VCaP (cell line): ENCODE measurements around the gene CIBAR2.

Experiments
- H3K27ac ChIP-seq: fragments of 450-650 bp; 2 replicates; pipeline ENCODE4 v1.5.1; 2017
- TF ChIP-seq, protein P1 (sequence below): fragments of 450-650 bp; conservative IDR thresholded peaks from 2 replicates; pipeline ENCODE4 v1.5.1; 2017; ENCODE audit warnings: mild to moderate bottlenecking, moderate library complexity

The CIBAR2 gene

DNA sequence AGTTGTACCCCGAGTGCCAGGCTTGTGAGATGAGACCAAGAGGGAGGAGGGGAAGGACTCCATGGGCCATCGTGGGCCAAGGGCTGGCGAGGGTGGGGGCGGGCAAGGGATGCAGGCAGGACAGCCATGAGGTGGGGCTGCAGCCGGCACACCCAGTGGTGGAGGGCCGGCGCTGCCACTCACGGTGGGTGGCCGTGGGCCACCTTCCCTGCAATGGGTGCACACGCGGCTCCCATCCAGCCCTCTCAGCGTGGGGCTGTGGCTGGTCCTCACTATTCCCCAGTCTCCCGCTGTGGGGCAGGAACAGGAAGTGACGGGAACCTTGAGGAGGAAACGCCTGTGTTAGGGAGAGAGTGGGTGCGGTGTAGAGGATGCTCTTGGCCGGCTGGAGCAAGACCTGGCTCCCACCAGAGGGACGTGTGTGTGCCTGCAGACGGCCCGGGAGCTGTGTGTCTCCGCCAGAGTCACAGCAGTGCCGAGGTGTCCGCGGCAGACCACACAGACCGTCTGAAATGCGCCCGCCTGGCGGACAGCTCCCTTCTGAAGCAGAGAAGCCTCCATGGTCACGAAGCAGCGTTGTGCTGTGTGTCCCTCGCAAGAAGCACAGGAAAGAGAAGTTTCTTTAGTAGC, 23.6 kb downstream of the CIBAR2 start:
- TF ChIP-seq, protein P1, sequence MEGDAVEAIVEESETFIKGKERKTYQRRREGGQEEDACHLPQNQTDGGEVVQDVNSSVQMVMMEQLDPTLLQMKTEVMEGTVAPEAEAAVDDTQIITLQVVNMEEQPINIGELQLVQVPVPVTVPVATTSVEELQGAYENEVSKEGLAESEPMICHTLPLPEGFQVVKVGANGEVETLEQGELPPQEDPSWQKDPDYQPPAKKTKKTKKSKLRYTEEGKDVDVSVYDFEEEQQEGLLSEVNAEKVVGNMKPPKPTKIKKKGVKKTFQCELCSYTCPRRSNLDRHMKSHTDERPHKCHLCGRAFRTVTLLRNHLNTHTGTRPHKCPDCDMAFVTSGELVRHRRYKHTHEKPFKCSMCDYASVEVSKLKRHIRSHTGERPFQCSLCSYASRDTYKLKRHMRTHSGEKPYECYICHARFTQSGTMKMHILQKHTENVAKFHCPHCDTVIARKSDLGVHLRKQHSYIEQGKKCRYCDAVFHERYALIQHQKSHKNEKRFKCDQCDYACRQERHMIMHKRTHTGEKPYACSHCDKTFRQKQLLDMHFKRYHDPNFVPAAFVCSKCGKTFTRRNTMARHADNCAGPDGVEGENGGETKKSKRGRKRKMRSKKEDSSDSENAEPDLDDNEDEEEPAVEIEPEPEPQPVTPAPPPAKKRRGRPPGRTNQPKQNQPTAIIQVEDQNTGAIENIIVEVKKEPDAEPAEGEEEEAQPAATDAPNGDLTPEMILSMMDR, result no peak
- H3K27ac ChIP-seq, result no peak overlapping the region

DNA sequence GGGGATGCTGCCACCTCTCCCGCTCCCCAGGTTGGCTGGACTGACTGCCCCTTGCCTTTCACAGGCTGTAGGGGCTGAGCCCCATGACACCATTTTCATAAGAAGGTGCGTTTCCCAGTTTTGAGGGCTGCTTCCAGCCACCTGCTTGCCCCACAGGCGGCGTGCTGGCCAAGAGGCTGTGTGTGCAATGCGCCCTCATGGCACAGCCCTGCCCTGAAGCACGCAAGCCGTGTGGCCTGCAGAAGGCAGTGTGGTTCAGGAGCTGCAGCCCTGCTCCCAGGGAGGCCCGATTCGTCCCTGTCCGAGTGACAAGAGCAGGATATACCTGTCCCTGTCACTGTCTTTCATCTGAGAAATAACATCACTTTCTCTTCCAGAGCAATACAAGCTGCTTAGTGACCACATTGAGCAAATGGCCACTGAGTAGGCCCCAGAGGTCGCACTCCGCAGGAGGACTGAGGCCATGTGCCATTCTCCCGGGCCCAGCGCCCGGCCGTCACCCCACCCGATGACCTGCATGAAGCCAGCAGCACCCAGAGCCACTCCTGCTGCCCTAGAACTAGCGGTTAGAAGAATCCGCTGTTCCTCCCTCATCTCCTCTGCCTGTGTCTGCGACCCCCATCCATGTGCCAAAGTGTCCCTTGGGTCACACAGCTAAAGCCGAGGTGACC, 24.2 kb downstream of the CIBAR2 start:
- TF ChIP-seq, protein P1, result no peak
- no peak overlapping the region for H3K27ac ChIP-seq

DNA sequence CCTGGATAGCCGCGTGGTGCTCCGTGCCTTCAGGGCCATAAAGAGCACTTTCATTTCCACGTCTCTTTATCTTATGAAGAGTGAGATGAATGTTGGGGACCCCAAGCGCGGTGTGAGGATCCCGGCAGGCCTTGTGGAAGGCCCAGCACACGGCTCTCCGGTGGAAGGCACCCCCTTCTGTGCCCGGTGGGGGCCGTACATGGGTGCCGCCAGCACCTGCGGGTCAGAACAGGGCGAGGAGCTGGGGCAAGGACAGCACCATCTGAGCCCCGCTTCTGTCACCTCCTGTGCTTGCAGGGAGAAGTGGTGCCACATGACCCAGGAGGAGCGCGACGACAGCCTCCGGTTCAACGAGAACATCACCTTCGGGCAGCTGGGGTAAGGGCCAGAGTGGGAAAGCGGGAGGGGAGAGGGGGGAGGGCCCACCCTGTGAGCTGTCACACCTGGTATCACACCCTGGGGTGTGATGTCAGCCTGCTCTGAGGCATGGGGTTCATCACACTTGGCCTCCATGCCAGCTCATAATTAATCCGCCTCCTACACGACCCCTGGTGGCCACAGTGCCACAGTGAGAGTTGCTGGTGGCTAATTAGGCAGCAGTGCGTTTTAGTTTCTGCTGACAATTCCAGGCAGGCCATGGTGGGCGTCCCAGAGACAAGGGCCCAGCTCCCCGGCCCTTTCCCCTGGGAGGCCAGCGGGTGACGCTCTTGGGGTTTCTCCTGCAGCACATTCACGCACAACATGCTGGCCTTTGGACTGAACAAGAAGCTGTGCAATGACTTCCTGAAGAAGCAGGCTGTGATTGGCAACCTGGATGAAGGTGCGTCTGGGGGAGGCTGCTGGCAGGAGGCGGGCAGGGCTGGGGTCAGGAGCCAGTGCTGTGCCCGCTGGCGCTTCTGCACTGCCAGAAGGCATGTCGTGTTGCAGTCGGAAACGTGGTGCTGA, 25.7 kb downstream of the CIBAR2 start:
- no peak overlapping the region for H3K27ac ChIP-seq
- TF ChIP-seq, protein P1, result peak; percentile 65

DNA sequence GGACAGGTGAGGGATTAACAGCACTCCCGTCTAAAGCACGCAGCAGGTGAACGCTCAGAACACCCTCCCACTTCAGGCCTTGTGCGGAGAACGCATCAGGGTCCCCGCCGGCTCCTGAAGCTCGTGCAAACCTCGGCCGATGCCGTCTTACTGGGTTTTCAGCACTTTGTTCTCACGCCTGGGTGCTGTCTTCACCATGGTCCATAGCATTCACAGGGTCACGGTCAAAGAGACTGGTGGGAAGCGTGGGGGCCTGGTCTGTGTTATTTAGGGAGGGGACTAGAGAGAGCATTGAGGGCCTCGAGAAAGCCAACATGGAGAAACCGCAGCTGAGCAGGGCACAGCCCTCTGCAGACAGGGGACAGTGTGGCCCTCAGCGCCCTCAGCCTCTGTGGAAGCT, 26.6 kb downstream of the CIBAR2 start:
- TF ChIP-seq, protein P1, result no peak
- no peak overlapping the region for H3K27ac ChIP-seq

DNA sequence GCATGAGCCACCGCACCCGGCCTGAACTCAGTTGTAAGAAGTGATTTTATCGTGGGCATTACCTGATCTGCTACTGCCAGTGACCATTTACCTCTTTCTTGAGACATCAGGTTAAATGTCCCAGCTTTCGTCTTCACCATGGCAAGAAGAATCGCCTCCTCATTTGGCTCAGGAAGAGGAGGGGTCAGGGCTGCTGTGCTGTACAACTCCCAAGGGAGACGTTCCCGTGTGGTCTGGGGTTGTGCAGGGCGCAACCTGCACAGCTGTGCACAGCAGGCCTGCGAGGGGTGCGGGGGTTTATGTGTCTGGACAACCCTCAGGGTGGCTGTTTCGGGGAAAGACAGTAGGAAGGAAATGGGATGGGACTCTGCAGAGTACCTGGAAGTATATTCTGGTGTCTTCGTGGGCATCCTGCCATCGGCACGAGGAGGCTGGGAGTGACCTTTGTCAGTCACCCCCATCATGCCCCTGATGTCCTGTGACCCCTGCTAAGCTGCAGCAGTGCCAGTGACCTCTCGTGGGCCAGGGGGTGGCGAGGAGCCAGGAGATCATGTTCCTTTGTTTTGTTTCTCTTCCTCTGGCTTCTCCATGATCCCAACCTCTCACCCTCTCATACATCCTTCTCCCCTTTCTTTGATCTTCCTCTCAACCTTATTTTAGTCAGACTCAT, 27.3 kb downstream of the CIBAR2 start:
- H3K27ac ChIP-seq, result no peak overlapping the region
- TF ChIP-seq, protein P1, result no peak

DNA sequence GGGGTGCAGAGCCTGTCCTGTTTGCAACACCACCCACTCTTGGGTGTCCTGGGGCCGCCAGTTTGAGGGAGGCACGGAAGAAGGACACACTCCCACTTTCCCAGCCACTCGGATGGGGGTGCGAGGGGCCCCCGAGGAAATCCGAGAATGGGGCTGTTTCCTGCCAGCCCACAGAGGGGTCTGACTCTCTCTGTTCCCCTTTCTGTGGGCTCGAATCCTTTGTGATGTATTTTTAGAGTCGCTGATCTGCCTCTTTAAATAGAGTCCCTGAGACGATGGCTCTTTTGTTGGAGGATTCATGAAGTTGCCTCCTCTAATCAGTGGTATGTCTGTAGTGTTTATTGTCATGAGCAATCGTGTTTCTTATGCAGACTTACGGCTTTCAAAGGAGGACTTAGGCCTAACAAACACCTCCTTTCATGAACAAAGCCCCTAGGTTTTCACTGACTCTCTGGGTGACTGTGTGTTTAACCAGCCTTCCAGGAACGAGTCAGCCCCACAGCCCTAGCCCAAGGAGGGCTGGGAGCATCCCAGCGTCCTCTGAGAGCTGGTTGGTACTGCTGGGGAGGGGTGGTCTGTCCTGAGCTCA, 29.1 kb downstream of the CIBAR2 start:
- TF ChIP-seq, protein P1, result no peak
- no peak overlapping the region for H3K27ac ChIP-seq
